Stimulated activated CD8-positive, alpha-beta memory T cell treated with anti-CD3 and anti-CD28 coated beads, Interleukin-4, amount 100 ng/mL, for 1 hour (primary cell): ENCODE results near the gene LIFR.
"Not testable (repeated sequence)": the region's sequence is repeated elsewhere in the genome, so short reads cannot be mapped to it uniquely, and the experiment has no call there.

ENCODE experiments used
- DNase-seq, 2 donors: peaks; one replicate each; pipeline ENCODE4 v3.0.0-alpha.2; 2020; ENCODE audit warnings: low read depth in 2 of 2, low spot score in 1 of 2

Gene LIFR, protein sequence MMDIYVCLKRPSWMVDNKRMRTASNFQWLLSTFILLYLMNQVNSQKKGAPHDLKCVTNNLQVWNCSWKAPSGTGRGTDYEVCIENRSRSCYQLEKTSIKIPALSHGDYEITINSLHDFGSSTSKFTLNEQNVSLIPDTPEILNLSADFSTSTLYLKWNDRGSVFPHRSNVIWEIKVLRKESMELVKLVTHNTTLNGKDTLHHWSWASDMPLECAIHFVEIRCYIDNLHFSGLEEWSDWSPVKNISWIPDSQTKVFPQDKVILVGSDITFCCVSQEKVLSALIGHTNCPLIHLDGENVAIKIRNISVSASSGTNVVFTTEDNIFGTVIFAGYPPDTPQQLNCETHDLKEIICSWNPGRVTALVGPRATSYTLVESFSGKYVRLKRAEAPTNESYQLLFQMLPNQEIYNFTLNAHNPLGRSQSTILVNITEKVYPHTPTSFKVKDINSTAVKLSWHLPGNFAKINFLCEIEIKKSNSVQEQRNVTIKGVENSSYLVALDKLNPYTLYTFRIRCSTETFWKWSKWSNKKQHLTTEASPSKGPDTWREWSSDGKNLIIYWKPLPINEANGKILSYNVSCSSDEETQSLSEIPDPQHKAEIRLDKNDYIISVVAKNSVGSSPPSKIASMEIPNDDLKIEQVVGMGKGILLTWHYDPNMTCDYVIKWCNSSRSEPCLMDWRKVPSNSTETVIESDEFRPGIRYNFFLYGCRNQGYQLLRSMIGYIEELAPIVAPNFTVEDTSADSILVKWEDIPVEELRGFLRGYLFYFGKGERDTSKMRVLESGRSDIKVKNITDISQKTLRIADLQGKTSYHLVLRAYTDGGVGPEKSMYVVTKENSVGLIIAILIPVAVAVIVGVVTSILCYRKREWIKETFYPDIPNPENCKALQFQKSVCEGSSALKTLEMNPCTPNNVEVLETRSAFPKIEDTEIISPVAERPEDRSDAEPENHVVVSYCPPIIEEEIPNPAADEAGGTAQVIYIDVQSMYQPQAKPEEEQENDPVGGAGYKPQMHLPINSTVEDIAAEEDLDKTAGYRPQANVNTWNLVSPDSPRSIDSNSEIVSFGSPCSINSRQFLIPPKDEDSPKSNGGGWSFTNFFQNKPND

GRCh38 chr5:38556599-38557307 lies at the start of gene LIFR:
Gene LIFR (minus strand): TSS chr5:38556646. CDS start chr5:38530647, 25,999 bp downstream.
- no peak for DNase-seq

DNA sequence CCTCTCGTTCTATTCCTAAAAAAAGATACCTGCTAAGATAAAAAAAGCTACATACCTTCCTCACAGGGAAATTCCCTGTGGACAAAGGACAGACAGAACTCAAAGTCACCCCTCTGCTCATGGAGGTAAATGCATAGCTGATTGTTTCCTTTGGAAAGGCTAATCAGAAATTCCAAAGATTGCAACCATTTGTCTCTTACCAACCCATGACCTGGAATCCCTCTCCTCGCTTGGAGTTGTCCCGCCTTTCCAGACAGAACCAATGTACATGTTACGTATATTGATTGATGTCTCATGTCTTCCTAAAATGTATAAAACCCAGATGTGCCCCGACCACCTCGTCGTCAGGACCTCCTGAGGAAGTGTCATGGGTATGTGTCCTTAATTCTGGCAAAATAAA lies 49.2 kb upstream of the LIFR start:
- no peak for DNase-seq

DNA sequence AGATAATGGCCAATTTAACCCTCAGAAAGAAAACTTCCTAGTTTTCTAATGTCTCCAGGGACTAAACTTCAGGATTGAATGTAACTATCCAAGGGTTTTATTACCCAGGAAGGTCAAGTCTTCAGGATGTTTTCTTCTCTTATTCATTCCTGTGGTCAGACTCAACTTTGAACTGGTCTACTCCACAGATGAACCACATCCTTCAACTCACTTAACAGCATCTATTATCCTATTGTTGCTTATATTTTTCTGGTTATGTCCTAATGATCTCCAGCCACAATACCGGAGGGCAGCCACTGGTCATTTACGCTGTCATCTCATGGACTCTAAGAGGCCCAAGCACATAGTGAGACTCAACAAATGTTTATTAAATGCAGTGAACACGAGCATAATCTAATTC lies 47.2 kb upstream of the LIFR start:
- no peak for DNase-seq

DNA sequence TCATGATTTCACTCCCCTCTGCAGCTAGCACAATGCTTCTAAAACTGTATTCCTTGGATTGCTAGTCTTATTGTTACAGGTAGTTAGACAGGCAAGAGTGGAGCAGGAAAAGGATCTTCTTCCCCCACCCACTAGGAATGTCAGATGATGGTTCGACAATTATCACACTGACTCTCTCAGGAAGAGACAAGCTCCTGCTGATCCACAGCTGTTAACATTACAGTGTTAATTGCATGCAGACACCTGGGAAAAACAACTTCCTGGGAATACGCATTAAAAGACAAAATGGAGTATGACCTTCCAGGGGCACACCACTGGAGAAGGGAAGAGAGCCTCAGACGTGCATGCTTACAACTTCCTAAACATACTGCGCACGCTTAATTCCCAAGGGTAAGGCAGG lies 46.2 kb upstream of the LIFR start:
- DNase-seq: no peak

DNA sequence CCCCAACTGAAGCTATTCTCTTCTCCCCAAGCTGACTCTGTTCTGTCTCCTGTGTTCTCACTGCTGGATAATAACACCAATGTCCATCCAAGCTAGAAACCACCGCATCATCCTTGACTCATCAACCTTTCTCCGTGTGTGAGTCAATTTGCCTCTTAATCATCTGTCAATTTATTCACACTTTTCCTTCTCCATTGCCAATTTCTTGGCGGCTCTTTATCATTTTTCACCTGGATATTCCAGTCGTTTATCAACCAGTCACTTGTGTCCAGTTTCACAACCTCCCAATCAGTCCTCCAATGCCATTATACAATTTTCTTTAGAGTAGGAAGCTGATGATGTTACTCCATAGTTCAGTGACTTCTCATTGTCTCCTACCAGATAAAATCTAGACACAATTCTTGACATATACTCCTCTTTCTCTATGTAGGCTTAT lies 45.4 kb upstream of the LIFR start:
- no peak for DNase-seq

- DNase-seq: no peak
Observed at GRCh38 chr5:38601133-38601862, 44.9 kb upstream of the LIFR start.

GRCh38 chr5:38600329-38601045 lies 44.0 kb upstream of the LIFR start:
- no peak for DNase-seq

DNA sequence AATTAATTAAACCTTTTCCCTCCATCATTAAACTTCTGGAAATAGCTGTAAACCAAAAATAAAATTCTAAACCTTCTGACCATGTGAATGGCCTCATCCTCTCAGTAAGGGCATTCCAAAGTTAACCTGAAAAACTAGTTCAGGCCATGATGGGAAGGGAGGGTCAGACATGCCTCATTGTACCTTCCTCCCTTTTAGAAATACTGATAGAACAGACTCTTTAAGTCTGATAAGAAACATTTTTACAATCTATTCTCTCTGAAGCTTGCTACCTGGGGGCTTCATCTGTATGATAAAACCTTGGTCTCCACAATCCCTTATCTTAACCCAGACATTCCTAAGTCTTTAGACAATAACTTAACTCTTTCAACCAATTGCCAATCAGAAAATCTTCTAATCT lies 43.3 kb upstream of the LIFR start:
- not testable (repeated sequence) for DNase-seq

GRCh38 chr5:38598994-38599617 lies 42.7 kb upstream of the LIFR start:
- DNase-seq: no peak

DNA sequence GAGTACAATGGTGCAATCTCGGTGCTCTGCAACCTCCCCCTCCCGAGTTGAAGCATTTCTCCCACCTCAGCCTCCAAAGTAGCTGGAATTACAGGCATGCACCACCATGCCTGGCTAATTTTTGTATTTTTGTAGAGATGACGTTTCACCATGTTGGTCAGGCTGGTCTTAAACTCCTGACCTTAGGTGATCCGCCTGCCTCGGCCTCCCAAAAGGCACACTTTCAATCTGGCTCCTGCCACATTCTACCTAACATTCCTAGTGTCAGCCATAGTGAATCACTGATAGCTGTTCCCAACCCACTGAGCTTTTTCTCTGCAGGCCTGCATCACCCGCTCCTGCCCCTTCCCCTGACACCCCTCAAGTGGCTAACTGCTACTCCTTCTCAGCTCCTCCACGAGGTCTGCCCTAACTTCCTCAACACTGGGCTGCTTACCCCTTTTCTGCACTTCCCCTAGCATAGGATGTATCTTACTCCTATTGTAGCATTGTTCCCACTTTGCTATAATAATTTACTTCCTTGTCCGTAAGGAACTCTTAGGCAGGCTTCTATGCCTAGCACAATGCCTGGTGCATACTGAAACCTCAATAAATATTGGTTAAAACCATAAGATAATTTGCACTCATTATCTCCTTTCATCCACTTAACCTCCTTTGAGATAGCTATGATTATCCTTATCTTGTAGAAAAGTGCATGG lies 42.0 kb upstream of the LIFR start:
- no peak for DNase-seq

DNA sequence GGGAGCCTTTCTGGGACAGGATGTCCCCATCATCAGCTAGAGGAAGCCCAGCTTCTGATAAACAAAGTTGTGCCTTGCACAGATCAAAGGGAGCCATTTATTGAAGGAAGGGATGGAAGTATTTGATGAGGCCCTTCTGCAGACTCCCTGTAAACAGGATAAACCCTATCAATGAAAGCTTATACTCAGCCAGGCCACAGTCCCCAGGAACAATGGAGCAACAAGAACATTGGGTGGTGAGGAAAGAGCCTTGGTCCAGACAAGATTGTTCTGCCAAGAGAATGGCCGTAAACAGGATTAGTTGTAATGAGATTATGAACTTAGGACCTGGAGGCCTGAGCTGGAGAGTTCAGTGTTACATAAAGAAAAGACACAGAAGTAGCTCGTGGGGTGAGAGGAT lies 40.5 kb upstream of the LIFR start:
- no peak for DNase-seq

DNA sequence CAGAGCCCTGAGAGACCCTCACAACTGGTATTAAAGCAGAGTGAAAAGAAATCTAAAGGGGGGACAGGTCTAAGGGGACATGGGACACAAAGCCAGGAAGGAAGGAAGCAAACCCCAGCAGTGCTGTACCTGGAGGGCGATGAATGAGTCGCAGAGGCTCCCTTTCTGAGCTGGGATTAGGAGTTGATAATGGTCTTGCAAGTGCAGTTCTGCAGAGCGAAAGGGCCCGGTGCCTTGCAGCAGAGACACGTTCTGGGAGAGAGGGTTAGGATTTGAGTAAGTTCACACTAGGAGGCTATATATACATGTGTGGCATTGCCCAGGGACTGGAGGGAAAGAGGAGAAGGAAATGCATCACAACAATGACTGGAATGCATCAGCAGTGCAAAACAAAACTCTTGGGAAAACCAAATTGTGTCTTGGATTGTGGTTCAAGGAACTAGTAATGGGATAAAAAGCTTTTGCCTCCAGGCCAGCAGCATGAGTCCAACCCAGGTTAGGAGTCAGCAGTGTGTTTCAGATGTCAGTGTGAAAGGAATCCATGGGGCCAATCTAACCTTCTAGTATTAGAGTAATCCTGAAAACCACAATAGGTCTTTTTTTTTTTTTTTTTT lies 38.8 kb upstream of the LIFR start:
- DNase-seq: no peak

GRCh38 chr5:38593959-38594358 lies 37.5 kb upstream of the LIFR start:
- no peak for DNase-seq

DNA sequence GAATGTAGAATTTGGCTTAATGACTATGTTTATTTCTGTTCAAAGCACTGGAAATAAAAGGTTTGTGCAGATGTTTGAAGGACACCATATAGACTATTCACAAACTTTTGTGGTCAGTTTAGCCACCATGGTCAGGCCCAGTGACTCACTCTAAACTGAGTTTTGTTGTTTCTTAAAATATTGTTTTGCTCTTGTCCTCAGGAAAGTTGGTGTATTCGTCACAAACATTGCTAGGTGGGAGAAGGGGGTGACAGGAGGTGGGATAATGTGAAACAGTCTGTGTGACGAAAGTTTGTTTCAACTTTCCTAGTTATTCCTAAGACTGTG lies 35.0 kb upstream of the LIFR start:
- no peak for DNase-seq

- DNase-seq: no peak
Observed at GRCh38 chr5:38590838-38591522, 34.5 kb upstream of the LIFR start.

GRCh38 chr5:38589629-38590028 lies 33.2 kb upstream of the LIFR start:
- DNase-seq: no peak

DNA sequence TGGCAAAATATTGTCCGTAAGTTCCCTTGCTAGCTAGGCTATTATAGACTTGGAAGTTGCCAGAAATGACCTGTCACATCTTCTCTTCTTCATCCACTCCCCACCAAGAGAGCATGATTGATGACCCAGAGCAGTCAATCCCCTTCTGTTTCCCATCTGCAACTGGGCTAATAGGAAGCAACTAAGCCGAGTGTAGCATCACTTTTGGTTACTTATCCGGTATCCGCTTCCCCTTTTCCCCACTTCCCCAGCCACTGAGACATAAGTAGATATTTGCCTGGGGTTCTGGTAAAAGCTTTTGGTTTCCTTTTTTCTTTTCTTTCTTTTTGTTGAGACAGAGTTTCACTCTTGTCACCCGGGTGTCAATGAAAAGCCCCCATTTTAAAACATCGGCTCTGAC lies 29.4 kb upstream of the LIFR start:
- no peak for DNase-seq

DNA sequence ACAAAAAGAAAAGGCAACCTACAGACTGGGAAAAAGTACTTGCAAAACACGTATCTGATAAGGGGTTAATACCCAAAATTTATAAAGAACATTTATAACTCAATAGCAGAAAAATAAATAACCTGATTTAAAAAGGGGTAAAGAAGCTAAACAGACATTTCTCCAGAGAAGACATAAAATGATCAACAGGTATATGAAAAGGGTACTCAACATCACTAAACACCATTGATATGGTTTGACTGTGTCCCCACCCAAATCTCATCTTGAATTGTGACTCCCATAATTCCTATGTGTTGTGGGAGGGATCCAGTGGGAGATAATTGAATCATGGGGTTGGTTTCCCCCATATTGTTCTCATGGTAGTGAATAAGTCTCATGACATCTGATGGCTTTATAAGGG lies 27.1 kb upstream of the LIFR start:
- DNase-seq: no peak
